Memory B cell (primary cell): ENCODE results near the gene RBFOX1.

Experiments used
- ATAC-seq: fragments of 150-1000 bp; cut with Tn5 transposase; 2 replicates; pipeline ENCODE4 v1.10.0; 2021; ENCODE audit warnings: low read depth, mild to moderate bottlenecking, moderate library complexity
- DNase-seq, 2 donors: peaks; one replicate each; pipeline ENCODE4 v3.0.0; 2022; ENCODE audit warnings: low spot score in 2 of 2
- H3K27ac Mint-ChIP-seq: one replicate; pipeline ENCODE4 v1.8.0; 2022; ENCODE audit warnings: mild to moderate bottlenecking, moderate library complexity, mixed read lengths
- H3K27me3 Mint-ChIP-seq: one replicate; pipeline ENCODE4 v1.8.0; 2022; ENCODE audit warnings: mixed read lengths
- H3K36me3 Mint-ChIP-seq: one replicate; pipeline ENCODE4 v1.8.0; 2022; ENCODE audit warnings: mild to moderate bottlenecking, mixed read lengths
- H3K4me1 Mint-ChIP-seq: one replicate; pipeline ENCODE4 v1.8.0; 2022; ENCODE audit warnings: mixed read lengths
- H3K4me3 Mint-ChIP-seq: one replicate; pipeline ENCODE4 v1.8.0; 2022; ENCODE audit warnings: mild to moderate bottlenecking, moderate library complexity, mixed read lengths
- H3K9me3 Mint-ChIP-seq: one replicate; pipeline ENCODE4 v1.8.0; 2022; ENCODE audit warnings: mixed read lengths

Gene RBFOX1

GRCh38 chr16:7332611-7333010 lies at the start of gene RBFOX1:
TSS of gene RBFOX1 (plus strand) at chr16:7332845.
- DNase-seq (no peak), ATAC-seq (no peak)
- Mint-ChIP-seq H3K36me3 (no peaks in the 10 kb centered on the region), H3K9me3 (peaks cover 6% of the 10 kb centered on the region), H3K4me1 (no peaks in the 10 kb centered on the region), H3K27ac (no peak within 1 kb of the TSS), H3K4me3 (no peak within 1 kb of the TSS), H3K27me3 (no peaks in the 10 kb centered on the region)

- peaks cover 1% of the 10 kb centered on the region for H3K27me3 Mint-ChIP-seq
- no peaks in the 10 kb centered on the region for H3K4me1 Mint-ChIP-seq
- peaks cover 9% of the 10 kb centered on the region for H3K9me3 Mint-ChIP-seq
- ATAC-seq: no peak
- no peak for DNase-seq
- H3K4me3 Mint-ChIP-seq: no peak overlapping the region
- no peaks in the 10 kb centered on the region for H3K36me3 Mint-ChIP-seq
- no peak overlapping the region for H3K27ac Mint-ChIP-seq
These were observed 47.9 kb upstream of the RBFOX1 start for GRCh38 chr16:7284780-7285179.

- peaks cover 9% of the 10 kb centered on the region for H3K9me3 Mint-ChIP-seq
These were observed 47.1 kb upstream of the RBFOX1 start for GRCh38 chr16:7285520-7285919.

GRCh38 chr16:7289299-7289698 lies 43.3 kb upstream of the RBFOX1 start:
- Mint-ChIP-seq H3K4me1 (no peaks in the 10 kb centered on the region), H3K36me3 (no peaks in the 10 kb centered on the region), H3K27me3 (peaks cover 1% of the 10 kb centered on the region)

More at GRCh38 chr16:7285520-7285919, 47.1 kb upstream of the RBFOX1 start:
- Mint-ChIP-seq H3K4me3 (no peak overlapping the region), H3K36me3 (no peaks in the 10 kb centered on the region), H3K27ac (no peak overlapping the region), H3K27me3 (peaks cover 1% of the 10 kb centered on the region), H3K4me1 (no peaks in the 10 kb centered on the region)
- ATAC-seq (no peak), DNase-seq (no peak)

GRCh38 chr16:7290682-7291081 lies 42.0 kb upstream of the RBFOX1 start:
- ATAC-seq (no peak), DNase-seq (no peak)
- no peak overlapping the region for H3K27ac Mint-ChIP-seq
- H3K9me3 Mint-ChIP-seq: peaks cover 8% of the 10 kb centered on the region
- peaks cover 1% of the 10 kb centered on the region for H3K27me3 Mint-ChIP-seq
- no peak overlapping the region for H3K4me3 Mint-ChIP-seq
- H3K4me1 Mint-ChIP-seq: no peaks in the 10 kb centered on the region
- no peaks in the 10 kb centered on the region for H3K36me3 Mint-ChIP-seq

More at GRCh38 chr16:7289299-7289698, 43.3 kb upstream of the RBFOX1 start:
- H3K27ac Mint-ChIP-seq: no peak overlapping the region
- ATAC-seq (no peak), DNase-seq (no peak)
- peaks cover 9% of the 10 kb centered on the region for H3K9me3 Mint-ChIP-seq
- no peak overlapping the region for H3K4me3 Mint-ChIP-seq

GRCh38 chr16:7294020-7294419 lies 38.6 kb upstream of the RBFOX1 start:
- no peaks in the 10 kb centered on the region for H3K36me3 Mint-ChIP-seq
- H3K4me1 Mint-ChIP-seq: no peaks in the 10 kb centered on the region
- peaks cover 10% of the 10 kb centered on the region for H3K9me3 Mint-ChIP-seq
- no peak for DNase-seq
- H3K27me3 Mint-ChIP-seq: peaks cover 1% of the 10 kb centered on the region
- no peak overlapping the region for H3K4me3 Mint-ChIP-seq
- H3K27ac Mint-ChIP-seq: no peak overlapping the region
- ATAC-seq: no peak

GRCh38 chr16:7303052-7303610 lies 29.5 kb upstream of the RBFOX1 start:
- ATAC-seq: no peak
- no peaks in the 10 kb centered on the region for H3K4me1 Mint-ChIP-seq
- H3K27me3 Mint-ChIP-seq: no peaks in the 10 kb centered on the region
- no peak overlapping the region for H3K4me3 Mint-ChIP-seq
- DNase-seq: no peak
- H3K27ac Mint-ChIP-seq: no peak overlapping the region
- H3K9me3 Mint-ChIP-seq: peaks cover 4% of the 10 kb centered on the region
- H3K36me3 Mint-ChIP-seq: no peaks in the 10 kb centered on the region

GRCh38 chr16:7303660-7304200 lies 28.9 kb upstream of the RBFOX1 start:
- DNase-seq: no peak
- no peak for ATAC-seq
- H3K4me3 Mint-ChIP-seq: no peak overlapping the region
- H3K36me3 Mint-ChIP-seq: no peaks in the 10 kb centered on the region
- H3K9me3 Mint-ChIP-seq: peaks cover 3% of the 10 kb centered on the region
- no peaks in the 10 kb centered on the region for H3K27me3 Mint-ChIP-seq
- no peaks in the 10 kb centered on the region for H3K4me1 Mint-ChIP-seq
- H3K27ac Mint-ChIP-seq: no peak overlapping the region

GRCh38 chr16:7304279-7304678 lies 28.4 kb upstream of the RBFOX1 start:
- no peak for DNase-seq
- Mint-ChIP-seq H3K27ac (no peak overlapping the region), H3K4me3 (no peak overlapping the region), H3K9me3 (peaks cover 3% of the 10 kb centered on the region), H3K36me3 (no peaks in the 10 kb centered on the region), H3K27me3 (no peaks in the 10 kb centered on the region), H3K4me1 (no peaks in the 10 kb centered on the region)
- no peak for ATAC-seq

- ATAC-seq: no peak
- Mint-ChIP-seq H3K4me1 (no peaks in the 10 kb centered on the region), H3K9me3 (peaks cover 3% of the 10 kb centered on the region), H3K27ac (no peak overlapping the region), H3K36me3 (no peaks in the 10 kb centered on the region), H3K27me3 (no peaks in the 10 kb centered on the region), H3K4me3 (no peak overlapping the region)
- no peak for DNase-seq
These were observed 27.7 kb upstream of the RBFOX1 start for GRCh38 chr16:7304958-7305357.

GRCh38 chr16:7313170-7313569 lies 19.5 kb upstream of the RBFOX1 start:
- no peaks in the 10 kb centered on the region for H3K36me3 Mint-ChIP-seq
- no peak overlapping the region for H3K27ac Mint-ChIP-seq
- H3K27me3 Mint-ChIP-seq: no peaks in the 10 kb centered on the region
- H3K9me3 Mint-ChIP-seq: peaks cover 5% of the 10 kb centered on the region
- DNase-seq (no peak), ATAC-seq (no peak)
- H3K4me1 Mint-ChIP-seq: no peaks in the 10 kb centered on the region
- no peak overlapping the region for H3K4me3 Mint-ChIP-seq

- DNase-seq: no peak
These were observed 18.5 kb upstream of the RBFOX1 start for GRCh38 chr16:7314163-7314562.

GRCh38 chr16:7315813-7316212 lies 16.8 kb upstream of the RBFOX1 start:
- H3K4me1 Mint-ChIP-seq: no peaks in the 10 kb centered on the region
- no peak for DNase-seq
- peaks cover 5% of the 10 kb centered on the region for H3K9me3 Mint-ChIP-seq
- no peaks in the 10 kb centered on the region for H3K27me3 Mint-ChIP-seq
- no peaks in the 10 kb centered on the region for H3K36me3 Mint-ChIP-seq
- no peak overlapping the region for H3K4me3 Mint-ChIP-seq
- ATAC-seq: no peak
- no peak overlapping the region for H3K27ac Mint-ChIP-seq

More at GRCh38 chr16:7314163-7314562, 18.5 kb upstream of the RBFOX1 start:
- no peaks in the 10 kb centered on the region for H3K27me3 Mint-ChIP-seq
- no peaks in the 10 kb centered on the region for H3K4me1 Mint-ChIP-seq
- H3K4me3 Mint-ChIP-seq: no peak overlapping the region
- no peak for ATAC-seq
- no peak overlapping the region for H3K27ac Mint-ChIP-seq
- H3K36me3 Mint-ChIP-seq: no peaks in the 10 kb centered on the region
- H3K9me3 Mint-ChIP-seq: peaks cover 5% of the 10 kb centered on the region

GRCh38 chr16:7316281-7316888 lies 16.3 kb upstream of the RBFOX1 start:
- Mint-ChIP-seq H3K36me3 (no peaks in the 10 kb centered on the region), H3K27me3 (no peaks in the 10 kb centered on the region), H3K4me1 (no peaks in the 10 kb centered on the region), H3K27ac (no peak overlapping the region), H3K4me3 (no peak overlapping the region), H3K9me3 (peaks cover 5% of the 10 kb centered on the region)
- ATAC-seq (no peak), DNase-seq (no peak)

GRCh38 chr16:7317982-7318381 lies 14.7 kb upstream of the RBFOX1 start:
- Mint-ChIP-seq H3K4me3 (no peak overlapping the region), H3K27me3 (no peaks in the 10 kb centered on the region), H3K9me3 (peaks cover 5% of the 10 kb centered on the region), H3K27ac (no peak overlapping the region), H3K4me1 (no peaks in the 10 kb centered on the region), H3K36me3 (no peaks in the 10 kb centered on the region)
- ATAC-seq (no peak), DNase-seq (no peak)
